Effector memory CD4-positive, alpha-beta T cell (primary cell): Measurements from ENCODE around the gene TAS2R4.
"Not testable (repeated sequence)": the region's sequence is repeated elsewhere in the genome, so short reads cannot be mapped to it uniquely, and the experiment has no call there.

Experiments
- DNase-seq, 3 donors: peaks; one replicate each; pipeline ENCODE4 v3.0.0-alpha.2; 2020
- H3K27ac ChIP-seq: 2 replicates; pipeline ENCODE4 v1.7.0; 2013; ENCODE audit warnings: mild to moderate bottlenecking, low read length, moderate library complexity; ENCODE audit not compliant: insufficient read depth, poor library complexity, severe bottlenecking
- H3K27me3 ChIP-seq: replicated peaks from 2 replicates; pipeline ENCODE4 v1.7.0; 2013; ENCODE audit warnings: mild to moderate bottlenecking, low read length; ENCODE audit not compliant: insufficient read depth, control insufficient read depth, poor library complexity, severe bottlenecking
- H3K36me3 ChIP-seq: 2 replicates; pipeline ENCODE4 v1.7.0; 2013; ENCODE audit warnings: mild to moderate bottlenecking, low read length, moderate library complexity; ENCODE audit not compliant: control insufficient read depth, insufficient read depth
- H3K4me1 ChIP-seq: 2 replicates; pipeline ENCODE4 v1.7.0; 2013; ENCODE audit warnings: low read length, mild to moderate bottlenecking; ENCODE audit not compliant: control insufficient read depth, insufficient read depth, poor library complexity, severe bottlenecking
- H3K4me3 ChIP-seq: 2 replicates; pipeline ENCODE4 v1.7.0; 2013; ENCODE audit warnings: low read length, low read depth, mild to moderate bottlenecking; ENCODE audit not compliant: insufficient read depth, poor library complexity, severe bottlenecking
- H3K9me3 ChIP-seq: 2 replicates; pipeline ENCODE4 v1.7.0; 2013; ENCODE audit warnings: mild to moderate bottlenecking, low read length, moderate library complexity; ENCODE audit not compliant: control insufficient read depth

TAS2R4 gene

DNA sequence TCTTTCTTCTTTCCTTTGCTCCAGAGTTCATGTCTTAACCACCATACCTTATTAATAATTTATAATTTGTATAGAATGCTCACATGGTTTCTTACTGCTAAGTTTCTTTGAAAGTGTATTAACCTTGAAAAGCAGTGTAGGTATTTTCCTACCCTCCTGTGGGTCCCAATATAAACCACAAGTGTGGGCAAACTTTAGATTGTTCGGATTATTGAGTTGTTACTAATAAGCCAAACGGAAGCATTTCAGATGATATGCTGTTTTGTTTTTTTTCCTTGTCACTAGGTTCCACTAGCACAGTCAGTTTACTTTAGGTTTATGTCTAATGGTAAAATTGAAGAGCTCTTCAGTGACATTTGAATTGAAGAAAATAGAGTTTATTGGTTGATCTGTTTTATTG, 28.1 kb upstream of the TAS2R4 start:
- Histone ChIP-seq H3K36me3 (peaks cover 84% of the 10 kb centered on the region), H3K27me3 (no peaks in the 10 kb centered on the region), H3K9me3 (peaks cover 9% of the 10 kb centered on the region), H3K4me1 (no peaks in the 10 kb centered on the region), H3K27ac (no peak overlapping the region), H3K4me3 (no peak overlapping the region)
- DNase-seq, result no peak

GRCh38 chr7:141751904-141752303, 24.6 kb upstream of the TAS2R4 start:
- H3K36me3 ChIP-seq, result peaks cover 57% of the 10 kb centered on the region
- not testable (repeated sequence) for H3K27me3 ChIP-seq, DNase-seq, H3K27ac ChIP-seq, H3K4me1 ChIP-seq, H3K4me3 ChIP-seq, H3K9me3 ChIP-seq

GRCh38 chr7:141752634-141753033, 23.8 kb upstream of the TAS2R4 start:
- H3K4me3 ChIP-seq, result no peak overlapping the region
- H3K4me1 ChIP-seq, result no peaks in the 10 kb centered on the region
- H3K36me3 ChIP-seq, result peaks cover 57% of the 10 kb centered on the region
- no peak for DNase-seq
- H3K27ac ChIP-seq, result no peak overlapping the region
- no peaks in the 10 kb centered on the region for H3K27me3 ChIP-seq
- H3K9me3 ChIP-seq, result peaks cover 9% of the 10 kb centered on the region

GRCh38 chr7:141754939-141755338, 21.5 kb upstream of the TAS2R4 start:
- Histone ChIP-seq H3K4me1 (no peaks in the 10 kb centered on the region), H3K27me3 (no peaks in the 10 kb centered on the region), H3K27ac (no peak overlapping the region), H3K36me3 (peaks cover 52% of the 10 kb centered on the region), H3K4me3 (no peak overlapping the region), H3K9me3 (peaks cover 9% of the 10 kb centered on the region)
- DNase-seq, result no peak

GRCh38 chr7:141763797-141764196, 12.7 kb upstream of the TAS2R4 start, which contains the start of gene TAS2R3:
Gene TAS2R3 (plus strand): TSS chr7:141764097. CDS start chr7:141764159, 62 bp downstream.
- Histone ChIP-seq H3K9me3 (no peaks in the 10 kb centered on the region), H3K36me3 (peaks cover 23% of the 10 kb centered on the region)

GRCh38 chr7:141770083-141770583, 6.3 kb upstream of the TAS2R4 start:
- not testable (repeated sequence) for H3K9me3 ChIP-seq, H3K36me3 ChIP-seq, H3K4me1 ChIP-seq, H3K4me3 ChIP-seq, DNase-seq, H3K27ac ChIP-seq, H3K27me3 ChIP-seq

More at GRCh38 chr7:141763797-141764196, 12.7 kb upstream of the TAS2R4 start, which contains the start of gene TAS2R3:
- DNase-seq, result no peak
- no peaks in the 10 kb centered on the region for H3K27me3 ChIP-seq
- no peak within 1 kb of the TSS for H3K27ac ChIP-seq
- H3K4me3 ChIP-seq, result no peak within 1 kb of the TSS
- H3K4me1 ChIP-seq, result no peaks in the 10 kb centered on the region

DNA sequence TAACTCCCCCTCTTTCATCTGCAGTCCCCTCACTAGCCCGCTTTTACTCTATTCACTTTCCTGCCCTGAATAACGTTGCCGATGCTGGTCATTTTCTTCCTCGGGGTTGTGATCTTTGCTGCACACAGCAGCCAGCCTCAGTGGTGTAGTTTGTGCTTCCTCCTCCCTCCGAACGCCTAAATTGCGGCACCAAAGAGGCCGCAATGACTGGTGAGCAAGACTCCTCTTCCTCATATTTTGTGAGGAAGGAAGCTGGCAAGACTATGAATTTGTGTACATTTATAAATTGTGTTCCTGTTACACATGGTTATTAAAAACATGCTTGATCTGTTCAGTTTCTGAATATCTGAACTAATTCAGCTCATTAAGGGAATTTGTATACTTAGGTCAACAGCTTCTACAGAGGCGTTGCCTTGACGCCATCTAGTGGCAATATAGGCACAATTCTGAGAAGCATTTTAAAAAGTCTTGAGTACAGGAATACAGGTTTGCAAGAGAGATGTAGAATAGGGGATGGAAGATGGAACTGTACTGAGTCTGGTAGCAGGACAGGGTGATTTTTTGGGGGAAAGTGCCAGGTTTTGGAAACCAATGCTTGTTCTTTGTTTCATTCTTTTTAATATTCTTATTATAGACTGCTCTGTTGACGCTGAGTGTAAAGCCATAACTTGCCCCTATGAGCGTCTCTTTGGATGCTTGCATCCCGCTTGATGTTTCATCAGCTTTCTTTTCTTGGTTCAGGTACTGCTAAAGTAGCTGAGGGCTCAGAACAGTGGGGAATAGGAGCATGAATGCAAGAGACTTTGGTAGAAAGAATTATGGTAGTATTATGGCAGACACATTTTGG, 9.5 kb downstream of the TAS2R4 start:
- Histone ChIP-seq H3K36me3 (no peaks in the 10 kb centered on the region), H3K27me3 (no peaks in the 10 kb centered on the region), H3K4me3 (no peak overlapping the region), H3K4me1 (no peaks in the 10 kb centered on the region), H3K27ac (no peak overlapping the region), H3K9me3 (no peaks in the 10 kb centered on the region)
- DNase-seq, result no peak

DNA sequence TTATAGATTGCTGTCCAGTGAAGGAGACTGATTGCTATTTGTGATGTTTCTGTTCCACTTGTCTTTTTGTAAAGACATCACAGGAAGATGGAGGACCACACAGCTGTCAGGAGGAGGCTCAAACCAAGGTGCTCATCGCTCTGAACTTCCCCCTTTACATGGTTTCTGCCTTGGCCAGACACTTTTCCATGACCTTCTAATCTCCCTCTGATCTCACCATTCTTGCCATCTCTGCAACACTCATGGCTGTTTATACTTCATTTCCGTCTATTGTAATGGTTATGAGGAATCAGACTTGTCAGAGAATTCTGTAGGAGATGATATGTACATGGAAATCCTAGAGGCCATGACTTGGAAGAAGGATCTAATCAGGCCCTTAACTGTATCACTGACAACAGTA, 11.8 kb downstream of the TAS2R4 start:
- Histone ChIP-seq H3K4me3 (no peak overlapping the region), H3K27me3 (no peaks in the 10 kb centered on the region)
- DNase-seq, result no peak

DNA sequence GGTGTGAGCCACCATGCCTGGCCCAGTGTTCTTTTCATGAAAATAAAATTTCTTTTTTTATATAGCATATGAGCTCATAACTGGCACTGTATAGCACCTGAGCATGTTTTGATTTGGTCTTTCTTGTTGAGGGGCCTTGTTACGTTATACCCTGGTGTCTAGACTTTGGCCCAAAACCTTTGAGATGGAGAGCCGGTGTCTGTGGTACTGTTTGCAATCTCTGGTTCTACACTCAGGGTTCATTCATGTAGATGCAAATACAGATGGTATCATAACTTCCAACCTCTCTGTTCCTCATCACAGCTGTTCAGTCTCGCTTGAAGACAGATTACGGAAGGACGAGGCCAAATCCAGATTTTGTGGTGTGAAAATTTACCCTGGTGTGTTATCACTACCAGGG, 13.4 kb downstream of the TAS2R4 start, which contains the start of gene TAS2R5:
Gene TAS2R5, plus strand, starts transcription at position 301 of the 400 bp plus-strand sequence. CDS start 145 bp downstream, outside the sequence.
- Histone ChIP-seq H3K36me3 (no peaks in the 10 kb centered on the region), H3K4me1 (no peaks in the 10 kb centered on the region), H3K4me3 (no peak within 1 kb of the TSS), H3K27me3 (no peaks in the 10 kb centered on the region), H3K27ac (no peak within 1 kb of the TSS), H3K9me3 (no peaks in the 10 kb centered on the region)
- no peak for DNase-seq

More for the DNA sequence above, 11.8 kb downstream of the TAS2R4 start:
- H3K36me3 ChIP-seq, result no peaks in the 10 kb centered on the region
- H3K9me3 ChIP-seq, result no peaks in the 10 kb centered on the region
- no peak overlapping the region for H3K27ac ChIP-seq
- H3K4me1 ChIP-seq, result no peaks in the 10 kb centered on the region

- Histone ChIP-seq H3K9me3 (no peaks in the 10 kb centered on the region), H3K36me3 (no peaks in the 10 kb centered on the region), H3K4me1 (no peaks in the 10 kb centered on the region), H3K27ac (no peak overlapping the region), H3K27me3 (no peaks in the 10 kb centered on the region), H3K4me3 (no peak overlapping the region)
- no peak for DNase-seq
These were observed 16.1 kb downstream of the TAS2R4 start for GRCh38 chr7:141792526-141792925.
